Loucy (cell line): ENCODE measurements around the gene HCRTR2.

Source experiments
- EZH2phosphoT487 ChIP-seq: fragments of 200-600 bp; IDR thresholded peaks from 2 replicates; pipeline ENCODE4 v1.6.1; 2018; ENCODE audit warnings: antibody characterized with exemption, mild to moderate bottlenecking, moderate library complexity, borderline replicate concordance
- TF ChIP-seq, protein P1 (sequence below): fragments of 200-600 bp; sonication (generic); conservative IDR thresholded peaks from 2 replicates; pipeline ENCODE4 v1.5.1; 2014; ENCODE audit warnings: mild to moderate bottlenecking, antibody characterized with exemption, low read length

DNA sequence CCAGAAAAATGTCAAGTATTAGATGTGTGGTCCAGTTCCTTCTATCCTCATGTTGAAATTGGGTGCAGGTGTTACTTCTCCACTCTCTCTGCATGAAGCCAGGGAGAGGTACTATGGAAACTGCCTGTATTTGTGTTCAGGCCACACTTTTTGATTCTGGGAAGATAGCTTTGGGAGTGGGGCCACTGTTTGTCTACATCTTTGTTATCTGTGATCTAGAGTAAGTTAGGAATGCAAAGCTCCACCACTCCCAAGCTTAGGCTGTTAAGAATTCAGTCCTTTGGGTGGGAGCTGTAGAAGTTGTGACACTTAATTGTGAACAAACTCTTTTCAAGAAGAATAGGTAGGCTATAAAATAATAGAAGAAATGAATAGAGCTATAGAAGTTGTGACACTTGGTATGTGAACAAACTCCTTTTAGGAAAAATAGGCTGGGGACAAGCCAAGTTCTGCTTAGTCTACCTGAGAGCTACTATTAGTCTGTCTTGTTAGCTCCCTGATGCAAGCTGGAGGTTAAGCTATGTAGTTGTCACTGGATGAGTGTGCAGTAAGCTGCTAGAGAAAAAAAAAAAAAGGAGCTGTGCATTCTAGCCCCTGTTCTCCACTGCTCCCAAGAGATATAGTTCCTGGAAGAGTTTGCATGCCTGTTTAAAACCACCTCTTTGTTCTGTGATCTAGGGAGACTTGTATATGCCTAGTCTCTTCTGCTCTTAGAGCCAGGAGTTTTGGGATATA, 145.8 kb downstream of the HCRTR2 start:
- TF ChIP-seq, protein P1, sequence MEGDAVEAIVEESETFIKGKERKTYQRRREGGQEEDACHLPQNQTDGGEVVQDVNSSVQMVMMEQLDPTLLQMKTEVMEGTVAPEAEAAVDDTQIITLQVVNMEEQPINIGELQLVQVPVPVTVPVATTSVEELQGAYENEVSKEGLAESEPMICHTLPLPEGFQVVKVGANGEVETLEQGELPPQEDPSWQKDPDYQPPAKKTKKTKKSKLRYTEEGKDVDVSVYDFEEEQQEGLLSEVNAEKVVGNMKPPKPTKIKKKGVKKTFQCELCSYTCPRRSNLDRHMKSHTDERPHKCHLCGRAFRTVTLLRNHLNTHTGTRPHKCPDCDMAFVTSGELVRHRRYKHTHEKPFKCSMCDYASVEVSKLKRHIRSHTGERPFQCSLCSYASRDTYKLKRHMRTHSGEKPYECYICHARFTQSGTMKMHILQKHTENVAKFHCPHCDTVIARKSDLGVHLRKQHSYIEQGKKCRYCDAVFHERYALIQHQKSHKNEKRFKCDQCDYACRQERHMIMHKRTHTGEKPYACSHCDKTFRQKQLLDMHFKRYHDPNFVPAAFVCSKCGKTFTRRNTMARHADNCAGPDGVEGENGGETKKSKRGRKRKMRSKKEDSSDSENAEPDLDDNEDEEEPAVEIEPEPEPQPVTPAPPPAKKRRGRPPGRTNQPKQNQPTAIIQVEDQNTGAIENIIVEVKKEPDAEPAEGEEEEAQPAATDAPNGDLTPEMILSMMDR = no peak
- TF ChIP-seq EZH2phosphoT487 = no peak
